GM21717 (cell line): ENCODE measurements around the gene GPR18.
A peak's percentile ranks its signal among the peaks of the same experiment; 100 is the strongest.

Source experiments
- ATAC-seq: cut with Tn5 transposase; IDR thresholded peaks from one replicate; pipeline ENCODE4 v1.9.1; 2021; ENCODE audit warnings: mild to moderate bottlenecking, moderate library complexity; ENCODE audit not compliant: unreplicated experiment

Gene GPR18

GRCh38 chr13:99258210-99258860 is at the start of gene GPR18:
GPR18 (minus strand) TSS chr13:99258379; CDS start chr13:99255872, 2,507 bp downstream.
- peak; percentile 84 for ATAC-seq

- peak; percentile 47 for ATAC-seq
Measured at GRCh38 chr13:99307648-99308339, 49.6 kb upstream of the GPR18 start.

GRCh38 chr13:99307247-99307646 is 49.1 kb upstream of the GPR18 start, which contains the start of gene GPR183:
GPR183 (minus strand) TSS chr13:99307399; CDS start chr13:99296145, 11,254 bp downstream.
- peak; percentile 68 for ATAC-seq

GRCh38 chr13:99305566-99305965 is 47.4 kb upstream of the GPR18 start:
- no peak for ATAC-seq

GRCh38 chr13:99305158-99305557 is 47.0 kb upstream of the GPR18 start:
- ATAC-seq, result no peak

- no peak for ATAC-seq
Measured at GRCh38 chr13:99304541-99304940, 46.4 kb upstream of the GPR18 start.

GRCh38 chr13:99303863-99304521 is 45.8 kb upstream of the GPR18 start:
- ATAC-seq, result no peak

GRCh38 chr13:99302637-99303505 is 44.7 kb upstream of the GPR18 start:
- ATAC-seq, result no peak

- ATAC-seq, result no peak
Measured at GRCh38 chr13:99301913-99302636, 43.9 kb upstream of the GPR18 start.

GRCh38 chr13:99301056-99301838 is 43.1 kb upstream of the GPR18 start:
- ATAC-seq, result no peak

GRCh38 chr13:99299920-99300341 is 41.8 kb upstream of the GPR18 start:
- no peak for ATAC-seq

GRCh38 chr13:99299256-99299919 is 41.2 kb upstream of the GPR18 start:
- ATAC-seq, result no peak

GRCh38 chr13:99298056-99298455 is 39.9 kb upstream of the GPR18 start:
- ATAC-seq, result no peak

- no peak for ATAC-seq
Measured at GRCh38 chr13:99297331-99297730, 39.2 kb upstream of the GPR18 start.

- peak; percentile 82 for ATAC-seq
Measured at GRCh38 chr13:99296398-99296797, 38.2 kb upstream of the GPR18 start.

GRCh38 chr13:99295488-99296252 is 37.5 kb upstream of the GPR18 start:
- ATAC-seq, result no peak

- no peak for ATAC-seq
Measured at GRCh38 chr13:99294958-99295357, 36.8 kb upstream of the GPR18 start.

- no peak for ATAC-seq
Measured at GRCh38 chr13:99294198-99294597, 36.0 kb upstream of the GPR18 start.
